Erythroblast (primary cell): ENCODE data around the gene MYLK.

Source experiments
- GATA1 ChIP-seq: IDR thresholded peaks from 2 replicates; pipeline ENCODE4 v1.6.1; 2011; ENCODE audit warnings: low read depth, mild to moderate bottlenecking, control low read depth, low read length, moderate library complexity
- POLR2A ChIP-seq: IDR thresholded peaks from 2 replicates; pipeline ENCODE4 v1.6.1; 2011; ENCODE audit warnings: mild to moderate bottlenecking, low read length

- no peak for TF ChIP-seq POLR2A
- TF ChIP-seq GATA1 = no peak
Observed at GRCh38 chr3:123695152-123695551, 189.0 kb downstream of the MYLK start.
